ENCODE data around the gene CADM1.

DNA sequence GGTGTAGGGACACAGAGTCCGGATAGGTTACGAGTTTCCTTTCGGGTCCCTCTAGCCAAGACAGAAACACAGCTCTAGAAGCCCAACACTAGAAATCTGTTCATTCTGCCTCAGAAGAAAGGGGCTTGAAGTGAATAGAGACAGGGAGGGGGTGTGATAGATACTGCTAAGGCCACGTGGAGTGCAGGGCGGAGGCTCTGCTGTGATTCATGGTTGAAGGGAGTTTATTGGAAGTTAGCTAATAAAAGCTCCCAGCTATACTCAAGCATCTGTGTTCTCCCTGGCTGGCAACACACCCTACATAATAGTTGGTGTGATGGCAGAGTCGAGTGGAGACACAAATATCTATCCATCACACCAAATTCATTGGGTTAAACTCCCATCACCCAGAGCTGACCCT is 337.4 kb downstream of the CADM1 start:
- no peak for TF ChIP-seq CTCF (optimal IDR thresholded peaks at IDR 0.05 in 1 of 3, IDR thresholded peaks at IDR 0.05 in 1 of 3, conservative IDR thresholded peaks at IDR 0.05 in 1 of 3; ENCODE audit: extremely low read depth in 1 of 3, insufficient read depth in 2 of 3, low read length in 3 of 3)
- TF ChIP-seq EZH2 (IDR thresholded peaks at IDR 0.05; ENCODE audit: low read length), result no peak

Data from keratinocyte (primary cell).